ENCODE data around the gene PARD3. TPM values are rescaled to one million over a fixed set of nuclear protein-coding genes. Genes with fewer than 3 reads are reported as not detected.

Gene PARD3
- total and polyA plus RNA-seq, 10 of the 15 experiments (the other 5 are each of a cell fraction or from before 2014, with no cell fraction given) = 2.6 to 43.1 (median 13.9) TPM

DNA sequence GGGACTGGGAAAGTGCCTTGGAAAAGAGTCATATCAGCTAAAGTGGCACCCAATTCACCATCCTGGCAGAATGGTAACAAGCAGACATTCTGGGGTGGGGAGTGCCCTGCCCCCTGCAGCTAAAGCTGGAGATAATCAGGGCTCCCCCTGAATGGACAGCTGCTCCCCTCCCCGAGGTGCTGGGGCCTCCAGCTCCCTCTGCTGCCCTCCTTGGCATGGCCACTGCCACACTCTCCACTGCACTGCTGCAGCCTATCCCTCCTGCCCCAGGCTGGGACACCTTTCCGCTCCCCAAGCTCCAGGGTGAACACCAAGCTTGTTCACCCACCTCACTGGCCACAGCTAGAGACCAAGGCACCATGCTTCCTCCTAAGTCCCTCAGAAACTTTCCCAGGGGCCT, 9.8 kb upstream of the PARD3 start:
- Histone ChIP-seq H3K4me1 (ENCODE audit: control insufficient read depth, insufficient read depth, low read length) (no peaks in the 10 kb centered on the region), H2AFZ (ENCODE audit: control insufficient read depth, low read depth, low read length) (no peak overlapping the region), H3K4me3 (no peak overlapping the region), H3K27me3 (replicated peaks in 1 of 2; ENCODE audit: control insufficient read depth in 2 of 2, insufficient read depth in 2 of 2, low read length in 1 of 2) (no peaks in the 10 kb centered on the region; a peak in 1 of 4 replicates), H3K27ac (ENCODE audit: control insufficient read depth, insufficient read depth) (no peak overlapping the region), H3K79me2 (ENCODE audit: control insufficient read depth, insufficient read depth, low read length) (no peaks in the 10 kb centered on the region), H3K9me3 (replicated peaks; ENCODE audit: control insufficient read depth, insufficient read depth, low read length) (no peaks in the 10 kb centered on the region), H3K9ac (ENCODE audit: control insufficient read depth, insufficient read depth, low read length) (no peak overlapping the region), H3K4me2 (ENCODE audit: control insufficient read depth, insufficient read depth) (no peak overlapping the region), H3K36me3 (ENCODE audit: control insufficient read depth in 2 of 2, insufficient read depth in 2 of 2, low read length in 1 of 2) (no peaks in the 10 kb centered on the region), H4K20me1 (ENCODE audit: control insufficient read depth, insufficient read depth) (no peaks in the 10 kb centered on the region)
- FAIRE-seq = no peak
- TF ChIP-seq SMC3 (IDR thresholded peaks at IDR 0.05; ENCODE audit: borderline replicate concordance, low read length) = peak; percentile 18; the same call in 1 of the 2 replicates
- TF ChIP-seq, protein P1, sequence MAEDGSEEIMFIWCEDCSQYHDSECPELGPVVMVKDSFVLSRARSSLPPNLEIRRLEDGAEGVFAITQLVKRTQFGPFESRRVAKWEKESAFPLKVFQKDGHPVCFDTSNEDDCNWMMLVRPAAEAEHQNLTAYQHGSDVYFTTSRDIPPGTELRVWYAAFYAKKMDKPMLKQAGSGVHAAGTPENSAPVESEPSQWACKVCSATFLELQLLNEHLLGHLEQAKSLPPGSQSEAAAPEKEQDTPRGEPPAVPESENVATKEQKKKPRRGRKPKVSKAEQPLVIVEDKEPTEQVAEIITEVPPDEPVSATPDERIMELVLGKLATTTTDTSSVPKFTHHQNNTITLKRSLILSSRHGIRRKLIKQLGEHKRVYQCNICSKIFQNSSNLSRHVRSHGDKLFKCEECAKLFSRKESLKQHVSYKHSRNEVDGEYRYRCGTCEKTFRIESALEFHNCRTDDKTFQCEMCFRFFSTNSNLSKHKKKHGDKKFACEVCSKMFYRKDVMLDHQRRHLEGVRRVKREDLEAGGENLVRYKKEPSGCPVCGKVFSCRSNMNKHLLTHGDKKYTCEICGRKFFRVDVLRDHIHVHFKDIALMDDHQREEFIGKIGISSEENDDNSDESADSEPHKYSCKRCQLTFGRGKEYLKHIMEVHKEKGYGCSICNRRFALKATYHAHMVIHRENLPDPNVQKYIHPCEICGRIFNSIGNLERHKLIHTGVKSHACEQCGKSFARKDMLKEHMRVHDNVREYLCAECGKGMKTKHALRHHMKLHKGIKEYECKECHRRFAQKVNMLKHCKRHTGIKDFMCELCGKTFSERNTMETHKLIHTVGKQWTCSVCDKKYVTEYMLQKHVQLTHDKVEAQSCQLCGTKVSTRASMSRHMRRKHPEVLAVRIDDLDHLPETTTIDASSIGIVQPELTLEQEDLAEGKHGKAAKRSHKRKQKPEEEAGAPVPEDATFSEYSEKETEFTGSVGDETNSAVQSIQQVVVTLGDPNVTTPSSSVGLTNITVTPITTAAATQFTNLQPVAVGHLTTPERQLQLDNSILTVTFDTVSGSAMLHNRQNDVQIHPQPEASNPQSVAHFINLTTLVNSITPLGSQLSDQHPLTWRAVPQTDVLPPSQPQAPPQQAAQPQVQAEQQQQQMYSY (CRISPR knock-in tag; IDR thresholded peaks at IDR 0.05) = no peak
- TF ChIP-seq, protein P2, sequence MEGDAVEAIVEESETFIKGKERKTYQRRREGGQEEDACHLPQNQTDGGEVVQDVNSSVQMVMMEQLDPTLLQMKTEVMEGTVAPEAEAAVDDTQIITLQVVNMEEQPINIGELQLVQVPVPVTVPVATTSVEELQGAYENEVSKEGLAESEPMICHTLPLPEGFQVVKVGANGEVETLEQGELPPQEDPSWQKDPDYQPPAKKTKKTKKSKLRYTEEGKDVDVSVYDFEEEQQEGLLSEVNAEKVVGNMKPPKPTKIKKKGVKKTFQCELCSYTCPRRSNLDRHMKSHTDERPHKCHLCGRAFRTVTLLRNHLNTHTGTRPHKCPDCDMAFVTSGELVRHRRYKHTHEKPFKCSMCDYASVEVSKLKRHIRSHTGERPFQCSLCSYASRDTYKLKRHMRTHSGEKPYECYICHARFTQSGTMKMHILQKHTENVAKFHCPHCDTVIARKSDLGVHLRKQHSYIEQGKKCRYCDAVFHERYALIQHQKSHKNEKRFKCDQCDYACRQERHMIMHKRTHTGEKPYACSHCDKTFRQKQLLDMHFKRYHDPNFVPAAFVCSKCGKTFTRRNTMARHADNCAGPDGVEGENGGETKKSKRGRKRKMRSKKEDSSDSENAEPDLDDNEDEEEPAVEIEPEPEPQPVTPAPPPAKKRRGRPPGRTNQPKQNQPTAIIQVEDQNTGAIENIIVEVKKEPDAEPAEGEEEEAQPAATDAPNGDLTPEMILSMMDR (IDR thresholded peaks at IDR 0.05 in 2 of 3, conservative IDR thresholded peaks at IDR 0.05 in 1 of 3; ENCODE audit: control insufficient read depth in 2 of 3, extremely low read depth in 1 of 3, insufficient read depth in 1 of 3, low read depth in 3 of 3, low read length in 3 of 3) = peak in 2 of 3 experiments; percentile 15 to 31; a peak in 2 of 6 replicates
- DNase-seq (ENCODE audit: low read depth, low spot score) = no peak
- ChIA-PET CTCF (interaction anchor here (0.8 to 3.9 kb wide), 11 partner anchors 9 to 159 kb away, joined by 3 to 36 read pairs (median 4); no protein-coding TSS in a partner anchor), SMC1A (ENCODE audit: uncharacterized antibody, unreplicated experiment) (interaction anchor here (0.7 to 3.3 kb wide), 6 partner anchors 13 to 159 kb away, joined by 3 to 27 read pairs (median 6); no protein-coding TSS in a partner anchor), RAD21 (ENCODE audit: unreplicated experiment) (interaction anchor here (0.7 to 3.6 kb wide), 5 partner anchors 9 to 169 kb away, joined by 3 to 24 read pairs (median 3); no protein-coding TSS in a partner anchor), POLR2A (no interaction called here)
- BruUV-seq (replicated peaks) = no TSS peak
- ATAC-seq = peak; percentile 85
- WGBS (ENCODE audit: insufficient coverage, insufficient replicate concordance, low lambda C conversion rate, missing lambda C conversion rate) = 25% methylated on average over 2 of the region's 2 CpGs
- in situ Hi-C loops (cut with MboI) (no loop called here), intact Hi-C loops (cut with micrococcal nuclease; ENCODE audit: unreplicated experiment) (no loop called here)

All from GM12878 (cell line).